Subcutaneous adipose tissue (tissue), 4 donors: ENCODE results near the gene SNTA1. TPM values are rescaled to one million over a fixed set of nuclear protein-coding genes. Genes with fewer than 3 reads are reported as not detected.

Source experiments
- total RNA-seq, 4 donors: library from RNA; depleted of rRNA; stranded (reverse); fragments of >200 nt; gene quantifications; one replicate each; pipeline ENCODE4 v1.1.0, GENCODE V29; 2016
- TF ChIP-seq, protein P1 (sequence below): fragments of 450-650 bp; IDR thresholded peaks from one replicate; pipeline ENCODE4 v1.5.1; 2016; ENCODE audit warnings: low read depth, mild to moderate bottlenecking, control low read depth, antibody characterized with exemption, moderate library complexity

Gene SNTA1
- total RNA-seq, 4 donors from 2014 or later = 28.6 to 144 (median 56.5) TPM

DNA sequence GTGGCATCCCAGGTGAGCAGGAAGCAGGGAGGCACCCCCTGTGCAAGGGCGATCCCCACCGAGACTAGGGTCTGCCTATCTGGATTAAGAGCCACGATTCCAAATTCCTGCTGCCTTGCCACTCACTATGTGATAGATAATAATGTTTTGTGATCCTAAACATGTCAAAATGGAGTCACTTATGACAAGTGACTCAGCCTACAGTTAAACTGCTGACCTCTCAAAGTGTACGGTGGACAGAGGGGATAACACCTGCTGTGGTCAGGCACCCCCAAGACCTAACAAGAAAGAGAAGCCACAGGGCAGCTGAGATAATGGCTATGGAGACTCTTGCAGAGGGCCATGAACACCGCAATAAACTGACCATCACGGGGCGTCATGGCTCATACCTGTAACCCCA lies 16.0 kb upstream of the SNTA1 start:
- TF ChIP-seq, protein P1, sequence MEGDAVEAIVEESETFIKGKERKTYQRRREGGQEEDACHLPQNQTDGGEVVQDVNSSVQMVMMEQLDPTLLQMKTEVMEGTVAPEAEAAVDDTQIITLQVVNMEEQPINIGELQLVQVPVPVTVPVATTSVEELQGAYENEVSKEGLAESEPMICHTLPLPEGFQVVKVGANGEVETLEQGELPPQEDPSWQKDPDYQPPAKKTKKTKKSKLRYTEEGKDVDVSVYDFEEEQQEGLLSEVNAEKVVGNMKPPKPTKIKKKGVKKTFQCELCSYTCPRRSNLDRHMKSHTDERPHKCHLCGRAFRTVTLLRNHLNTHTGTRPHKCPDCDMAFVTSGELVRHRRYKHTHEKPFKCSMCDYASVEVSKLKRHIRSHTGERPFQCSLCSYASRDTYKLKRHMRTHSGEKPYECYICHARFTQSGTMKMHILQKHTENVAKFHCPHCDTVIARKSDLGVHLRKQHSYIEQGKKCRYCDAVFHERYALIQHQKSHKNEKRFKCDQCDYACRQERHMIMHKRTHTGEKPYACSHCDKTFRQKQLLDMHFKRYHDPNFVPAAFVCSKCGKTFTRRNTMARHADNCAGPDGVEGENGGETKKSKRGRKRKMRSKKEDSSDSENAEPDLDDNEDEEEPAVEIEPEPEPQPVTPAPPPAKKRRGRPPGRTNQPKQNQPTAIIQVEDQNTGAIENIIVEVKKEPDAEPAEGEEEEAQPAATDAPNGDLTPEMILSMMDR = no peak

DNA sequence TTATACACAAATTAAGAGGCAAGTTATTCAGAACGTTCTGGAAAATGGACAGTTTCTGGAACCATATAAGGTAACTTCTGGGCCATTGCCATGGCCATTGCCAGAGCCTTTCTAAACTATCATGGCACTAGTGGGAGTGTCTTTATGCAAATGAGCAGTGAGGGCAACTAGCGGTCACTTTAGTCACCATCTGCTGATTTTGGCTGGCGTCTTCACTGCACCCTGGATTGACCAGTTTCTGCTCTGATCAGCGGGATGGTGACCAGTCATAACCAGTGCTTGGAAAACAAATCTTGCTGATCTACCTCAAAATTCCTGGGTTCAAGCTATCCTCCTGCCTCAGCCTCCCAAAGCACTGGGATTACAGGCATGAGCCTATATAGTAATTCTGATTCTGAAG lies 7.3 kb upstream of the SNTA1 start:
- TF ChIP-seq, protein P1 = no peak

DNA sequence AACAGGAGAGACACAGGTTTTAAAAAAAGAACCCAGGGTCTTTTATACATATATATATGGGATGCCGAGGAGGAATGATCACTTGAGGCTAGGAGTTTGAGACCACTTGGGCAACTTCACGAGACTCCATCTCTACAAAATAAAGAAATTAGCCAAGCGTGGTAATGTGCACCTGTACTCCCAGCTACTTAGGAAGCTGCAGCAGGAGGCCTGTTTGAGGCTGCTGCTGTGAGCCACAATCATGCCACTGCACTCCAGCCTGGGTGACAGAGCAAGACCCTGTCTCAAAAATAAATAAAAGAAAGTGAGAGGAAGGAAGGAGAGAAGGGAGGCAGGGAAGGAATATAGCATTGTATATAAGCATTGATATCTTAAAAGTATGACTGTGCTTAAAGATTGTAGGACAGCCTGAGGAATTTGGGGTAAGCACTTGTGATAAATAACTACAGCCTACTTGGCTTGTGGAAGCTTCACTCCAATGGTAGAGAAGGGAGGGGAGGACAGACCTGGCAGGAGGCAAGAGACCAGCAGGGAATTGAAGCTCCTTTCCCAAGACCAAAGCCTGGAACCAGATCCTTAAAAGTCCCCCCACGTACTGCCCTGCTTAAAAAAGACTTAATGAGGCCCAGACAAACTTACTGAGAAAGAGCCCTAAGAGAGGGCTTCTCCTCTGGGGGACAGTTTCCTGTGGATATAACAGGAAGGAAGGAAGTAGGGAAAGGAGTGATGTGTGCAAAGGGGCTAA lies 2.5 kb upstream of the SNTA1 start:
- TF ChIP-seq, protein P1 = no peak

DNA sequence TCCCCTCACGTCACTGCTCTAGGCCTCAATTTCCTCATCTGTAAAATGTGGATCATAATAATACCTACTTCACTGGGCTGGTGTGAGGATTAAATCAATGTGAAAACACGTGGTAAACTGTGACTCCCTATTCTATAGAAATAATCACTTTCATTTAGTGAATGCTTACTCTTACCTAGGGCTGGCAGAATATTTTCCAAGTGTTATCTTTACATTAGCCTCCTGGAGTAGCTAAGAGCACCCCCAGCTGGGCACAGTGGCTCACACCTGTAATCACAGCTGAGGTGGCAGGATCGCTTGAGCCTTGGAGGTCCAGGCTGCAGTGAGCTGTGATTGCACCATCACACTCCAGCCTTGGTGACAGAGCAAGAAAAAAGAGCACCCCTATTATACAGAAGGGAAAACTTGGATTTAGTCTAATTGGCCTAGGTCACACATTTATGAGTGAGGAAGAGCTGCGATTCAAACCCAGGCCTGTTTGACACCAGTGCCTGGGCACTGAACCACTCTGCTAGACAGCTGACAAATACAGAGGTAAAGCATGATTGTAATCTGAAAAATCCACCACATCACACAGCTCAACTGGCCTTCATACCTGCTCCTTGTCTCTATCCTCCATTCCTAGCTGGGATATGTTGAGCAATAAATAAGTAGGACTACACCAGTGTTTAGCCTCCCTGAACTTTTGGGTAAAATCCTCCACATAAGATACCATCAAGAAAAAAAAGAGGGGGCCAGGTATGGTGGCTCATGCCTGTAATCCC lies 1.4 kb upstream of the SNTA1 start:
- TF ChIP-seq, protein P1 = no peak

DNA sequence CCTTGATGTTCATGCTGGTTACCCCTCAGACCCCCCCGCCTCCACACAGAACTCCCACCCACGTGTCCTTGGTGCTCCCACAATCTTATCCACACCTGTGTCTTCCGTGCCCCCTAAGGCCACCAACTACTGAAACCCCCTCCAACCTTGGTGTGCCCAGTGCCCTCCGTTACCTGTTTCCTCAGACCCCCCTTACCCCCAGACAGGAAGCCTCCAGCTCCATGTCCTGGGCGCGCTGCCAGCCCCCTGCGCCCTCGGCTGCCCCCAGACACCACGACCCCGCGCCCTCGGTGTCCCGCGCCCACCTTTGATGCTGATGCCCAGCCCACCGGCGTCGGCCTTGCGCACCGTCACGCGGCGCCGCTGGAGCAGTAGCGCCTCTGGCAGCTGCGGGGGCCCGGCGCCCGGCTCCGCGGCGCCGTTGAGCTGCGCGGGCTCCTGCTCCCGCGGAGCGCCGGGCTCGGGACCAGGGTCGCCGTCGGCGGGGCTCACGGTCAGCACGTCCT lies 504 bp downstream of the SNTA1 start:
- TF ChIP-seq, protein P1 = no peak

DNA sequence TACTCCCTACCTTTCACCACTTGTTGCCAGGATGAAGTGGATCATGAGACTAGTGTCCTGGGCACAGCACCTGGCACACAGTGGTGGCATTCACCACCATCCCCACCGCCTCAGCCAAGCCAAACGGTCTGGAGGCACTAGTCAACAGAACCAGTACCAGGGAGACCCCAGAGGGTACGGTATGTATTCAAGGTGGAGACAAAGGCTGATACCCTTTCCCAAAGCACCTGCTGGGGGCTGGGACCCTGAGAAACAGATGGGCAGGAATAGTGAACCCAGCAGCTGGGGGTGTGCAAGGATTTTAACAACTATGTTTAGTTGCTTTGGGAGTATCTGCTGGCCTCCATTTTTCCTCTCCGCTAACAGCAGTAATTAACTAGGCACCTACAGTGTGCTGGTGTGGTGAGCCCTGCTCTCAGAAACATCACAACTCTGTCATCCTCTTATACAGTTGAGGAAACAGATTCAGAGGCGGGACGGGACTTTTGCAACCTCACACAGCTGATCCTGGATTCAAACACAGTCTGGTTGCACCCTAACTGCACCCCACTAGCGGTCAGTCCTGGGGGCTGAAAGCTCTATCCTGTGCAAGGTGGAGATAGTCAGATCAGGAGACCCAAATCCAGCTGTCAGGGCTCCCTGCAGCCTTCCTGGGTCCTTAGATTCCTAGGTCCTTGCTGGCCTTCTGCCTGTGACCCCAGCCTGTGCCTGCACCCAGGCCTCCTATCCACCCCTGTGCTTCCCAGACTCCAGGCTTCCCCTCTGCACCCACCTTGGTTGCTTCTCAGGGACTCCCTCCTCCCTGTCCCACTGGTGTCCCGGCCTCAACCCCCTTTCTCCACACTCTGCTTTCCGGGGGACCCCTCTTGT lies 1.2 kb downstream of the SNTA1 start:
- TF ChIP-seq, protein P1 = no peak
